ENCODE measurements around the gene STXBP1.

The STXBP1 gene

DNA sequence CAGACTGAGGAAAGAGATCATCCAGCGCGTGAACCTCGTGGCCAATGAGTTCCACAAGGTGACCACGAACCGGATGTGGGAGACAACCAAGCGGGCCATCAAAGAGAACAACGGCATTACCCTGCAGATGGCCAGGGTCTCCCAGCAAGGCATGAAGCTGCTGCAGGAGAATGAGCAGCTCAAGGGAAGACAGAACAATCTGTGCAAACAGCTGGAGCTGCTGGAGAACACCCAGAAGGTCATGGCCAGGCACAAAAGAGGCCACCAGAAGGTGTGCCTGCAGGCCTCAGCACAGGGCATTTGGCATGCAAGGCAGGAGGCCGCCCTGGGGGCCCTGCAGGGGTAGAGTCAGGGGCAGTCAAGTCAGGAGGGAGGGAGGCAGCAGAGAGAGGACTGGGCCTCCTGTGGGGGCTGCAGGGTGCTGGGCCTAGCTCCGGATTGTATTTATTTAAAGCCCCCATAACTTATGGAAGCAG is 99.2 kb downstream of the STXBP1 start:
- no peak for DNase-seq (ENCODE audit: insufficient read length, low spot score)
- FAIRE-seq = no peak

DNA sequence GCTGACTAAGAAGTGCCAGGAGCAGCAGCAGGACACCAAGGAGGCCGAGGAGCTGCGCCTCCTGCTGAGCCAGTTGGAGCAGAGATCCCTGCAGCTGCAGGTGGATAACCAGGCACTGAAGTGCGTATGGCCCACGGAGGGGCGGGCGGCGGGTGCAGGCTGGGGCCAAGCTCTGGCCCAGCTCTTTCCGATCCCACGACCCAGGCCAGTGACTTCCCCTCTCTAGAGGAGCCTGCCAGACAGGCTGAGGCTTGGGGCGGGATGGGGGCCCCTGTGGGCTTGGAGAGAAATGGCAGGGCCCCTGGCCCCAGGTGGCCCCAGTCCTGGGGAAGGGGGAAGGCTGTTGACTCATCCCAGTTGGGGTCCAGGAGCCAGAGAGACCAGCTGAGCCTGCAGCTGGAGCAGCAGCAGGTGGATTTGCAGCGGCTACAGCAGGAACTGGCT is 99.8 kb downstream of the STXBP1 start:
- FAIRE-seq = no peak

DNA sequence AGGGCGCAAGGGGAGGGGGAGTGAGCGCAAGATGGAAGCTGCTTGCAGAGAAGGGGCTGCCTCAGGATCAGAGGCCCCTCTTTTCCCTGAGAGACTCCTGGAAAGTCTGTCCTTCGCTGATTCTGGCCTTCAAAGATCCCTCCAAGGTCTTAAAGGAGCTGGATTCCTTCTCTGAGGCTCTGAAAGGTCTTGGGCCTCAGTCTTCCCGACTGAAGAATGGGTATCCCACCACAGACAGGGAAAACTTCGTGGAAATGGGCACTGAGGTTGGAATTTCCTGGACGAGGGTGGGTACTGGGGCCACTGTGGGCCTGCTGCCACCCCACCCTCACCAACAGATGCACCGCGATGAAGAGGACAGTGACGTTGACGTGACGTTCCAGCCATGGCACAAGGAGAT is 100.3 kb downstream of the STXBP1 start:
- DNase-seq (ENCODE audit: insufficient read length, low spot score) (no peak), FAIRE-seq (no peak)

More for the DNA sequence above, 99.8 kb downstream of the STXBP1 start:
- DNase-seq (ENCODE audit: insufficient read length, low spot score) = no peak

DNA sequence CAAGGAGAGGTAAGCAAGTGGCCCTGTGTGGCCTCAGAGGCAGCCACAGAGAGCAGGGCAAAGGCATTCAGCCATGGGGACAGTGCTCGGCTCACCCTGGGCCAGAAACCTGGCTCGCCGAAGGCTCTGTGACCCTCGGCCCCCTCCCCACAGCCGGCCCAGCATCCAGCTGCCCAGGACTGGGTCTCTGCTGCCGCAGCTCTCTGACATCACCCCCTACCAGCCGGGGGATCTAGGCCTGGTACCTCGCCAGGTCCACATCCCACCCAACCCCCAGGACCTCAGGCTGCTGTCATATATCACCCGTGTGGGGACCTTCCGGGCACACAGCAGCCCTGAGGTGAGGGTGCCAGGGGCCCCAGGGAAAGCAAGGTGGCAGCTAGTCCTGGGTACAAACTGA is 100.8 kb downstream of the STXBP1 start:
- FAIRE-seq = no peak
- no peak for DNase-seq (ENCODE audit: insufficient read length, low spot score)

DNA sequence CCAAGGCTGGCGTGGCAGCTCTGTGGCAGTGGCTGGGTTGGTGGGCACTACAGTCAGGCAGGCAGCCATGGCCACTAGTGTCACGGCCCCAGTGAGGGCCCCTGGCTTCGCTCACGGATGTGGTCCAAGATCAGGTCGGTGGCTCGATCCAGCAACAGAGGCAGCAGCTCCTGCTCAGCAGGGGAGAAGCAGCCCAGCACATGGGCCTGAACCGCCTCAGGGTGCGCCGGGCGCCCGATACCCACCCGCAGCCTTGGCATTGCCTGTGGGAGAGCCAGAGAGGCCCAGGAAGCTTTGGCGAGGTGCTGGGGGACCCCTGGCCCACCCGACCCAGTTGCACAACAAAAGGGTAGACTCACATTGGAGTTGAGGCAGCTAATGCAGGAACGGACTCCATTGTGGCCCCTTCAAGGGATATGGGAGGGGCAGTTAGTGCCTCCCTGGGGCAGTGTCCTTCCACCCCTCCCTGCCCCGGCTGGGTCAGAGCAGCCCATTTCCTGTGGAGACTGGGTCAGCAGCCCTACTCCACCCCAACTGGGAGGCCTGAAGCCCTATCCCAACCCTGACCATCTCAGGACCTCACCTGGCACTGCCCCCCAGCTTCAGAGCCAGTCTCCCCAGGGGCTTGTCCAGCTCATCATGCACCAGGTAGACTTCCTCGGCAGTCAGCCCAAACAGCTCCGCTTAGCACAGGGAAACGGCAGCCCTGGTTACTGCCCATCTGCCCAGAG is 102.1 kb downstream of the STXBP1 start:
- DNase-seq (ENCODE audit: insufficient read length, low spot score) = no peak
- FAIRE-seq = no peak

DNA sequence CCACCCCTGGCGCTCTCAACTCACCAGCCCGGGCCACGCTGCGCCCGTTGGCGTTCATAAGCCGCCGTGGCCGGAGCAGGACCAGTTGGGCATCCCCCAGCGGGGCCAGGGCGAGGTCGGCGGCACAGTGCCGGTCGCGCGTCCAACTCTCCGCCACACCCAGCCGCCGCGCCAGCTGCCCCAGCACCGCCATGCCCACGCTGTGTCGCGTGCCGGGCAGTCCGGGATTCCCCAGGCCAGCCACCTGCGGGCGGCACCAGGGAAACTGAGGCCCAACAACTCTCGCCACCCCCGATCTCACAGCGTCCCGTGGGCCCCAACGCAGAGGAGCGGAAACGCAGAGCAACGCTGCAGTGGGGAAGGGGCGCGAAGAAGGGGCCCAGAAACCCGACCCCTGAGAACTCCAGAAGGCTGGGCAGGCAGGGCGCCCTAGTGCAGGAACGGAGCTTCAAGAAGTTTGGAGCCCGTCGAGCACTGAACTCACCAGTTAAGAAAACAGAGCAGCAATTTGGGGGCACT is 102.9 kb downstream of the STXBP1 start:
- no peak for FAIRE-seq
- DNase-seq (ENCODE audit: insufficient read length, low spot score) = no peak

DNA sequence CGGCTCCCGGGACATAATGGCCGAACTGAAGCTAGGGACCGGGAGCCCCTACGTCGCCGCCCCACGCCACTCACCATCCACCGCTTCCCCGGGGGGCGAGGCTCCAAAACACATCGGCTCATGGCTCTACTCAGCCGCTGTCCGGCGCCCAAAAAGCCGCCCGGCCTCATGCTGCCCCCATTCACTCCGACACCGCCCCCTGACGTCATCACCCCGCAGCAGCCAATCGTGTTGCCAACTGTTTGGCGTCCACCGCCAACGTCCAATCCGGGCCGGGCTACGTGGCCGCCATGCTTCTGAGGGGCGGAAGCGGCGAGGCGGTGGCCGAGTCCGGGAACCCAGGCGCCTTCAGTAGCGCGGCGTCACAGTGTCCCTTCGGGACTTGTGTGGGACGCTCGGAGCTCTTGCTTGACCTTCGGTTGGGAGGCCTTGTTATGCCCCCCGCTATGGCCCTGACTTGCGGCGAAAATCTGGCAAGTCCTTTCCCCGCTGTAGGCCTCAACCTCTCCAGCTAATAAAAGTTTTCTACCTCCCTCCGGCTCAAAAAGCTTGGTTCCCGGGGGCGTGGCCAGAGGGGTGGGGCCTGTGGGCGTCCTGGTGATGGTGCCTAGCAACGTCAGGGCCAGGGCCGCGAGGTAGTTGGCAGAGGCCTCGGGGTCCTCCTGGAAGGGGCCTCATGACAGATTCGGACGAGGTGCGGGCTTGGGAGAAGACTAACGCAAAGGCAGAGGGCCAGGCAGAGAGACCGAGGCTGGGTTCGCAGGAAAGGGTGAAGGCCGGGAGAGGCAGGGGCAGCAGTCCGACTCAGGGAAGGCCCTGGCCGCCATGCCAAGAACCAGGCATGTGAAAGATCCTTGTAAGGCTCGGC is 103.6 kb downstream of the STXBP1 start, which contains the start of the genes PTRH1 and TTC16:
Gene PTRH1 (minus strand): TSS at position 194 of the 868 bp plus-strand sequence. CDS start 24 bp downstream, at position 170.
Gene TTC16 (plus strand): TSS at position 610 of the 868 bp plus-strand sequence. CDS start 67 bp downstream, at position 677.
- FAIRE-seq (peak; percentile 98), DNase-seq (ENCODE audit: insufficient read length, low spot score) (peak; percentile 98)

DNA sequence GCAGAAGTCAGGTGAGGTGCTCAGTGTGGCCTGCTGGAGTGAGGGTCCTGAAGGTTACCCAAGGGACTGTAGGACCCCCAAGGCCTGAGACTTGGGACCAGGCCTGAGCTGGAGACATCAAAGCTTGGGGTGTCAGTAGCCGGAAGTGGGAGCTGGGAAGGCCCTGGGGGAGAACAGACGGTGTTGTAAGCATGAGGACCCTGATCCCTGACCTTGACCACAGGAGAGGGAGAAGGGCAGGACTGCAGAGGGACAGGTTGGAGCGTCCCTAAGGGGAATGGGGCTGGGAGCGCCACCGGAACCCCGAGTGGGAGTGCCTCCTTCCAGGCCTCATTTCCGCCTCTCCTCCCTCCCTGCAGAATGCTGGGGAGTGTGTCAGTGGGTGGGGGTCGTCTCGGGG is 104.3 kb downstream of the STXBP1 start:
- DNase-seq (ENCODE audit: insufficient read length, low spot score) = no peak
- no peak for FAIRE-seq

DNA sequence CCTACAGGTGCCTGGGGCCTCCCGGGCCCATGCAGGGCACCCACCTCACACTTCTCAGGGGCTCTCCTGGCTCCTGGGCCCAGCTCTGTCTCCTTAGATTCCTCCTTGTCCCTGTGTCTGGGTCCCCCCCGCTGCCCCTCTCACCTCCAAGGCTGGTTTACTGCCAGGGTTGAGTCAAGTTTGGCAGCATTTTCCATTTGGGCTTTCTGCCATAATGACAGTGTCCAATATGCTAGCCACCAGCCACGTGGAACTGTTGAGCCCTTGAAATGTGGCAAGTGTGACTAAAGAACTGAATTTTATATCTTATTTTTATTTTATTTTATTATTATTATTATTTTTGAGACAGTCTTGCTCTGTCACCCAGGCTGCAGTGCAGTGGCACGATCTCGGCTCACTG is 105.7 kb downstream of the STXBP1 start:
- FAIRE-seq (no peak), DNase-seq (ENCODE audit: insufficient read length, low spot score) (no peak)

DNA sequence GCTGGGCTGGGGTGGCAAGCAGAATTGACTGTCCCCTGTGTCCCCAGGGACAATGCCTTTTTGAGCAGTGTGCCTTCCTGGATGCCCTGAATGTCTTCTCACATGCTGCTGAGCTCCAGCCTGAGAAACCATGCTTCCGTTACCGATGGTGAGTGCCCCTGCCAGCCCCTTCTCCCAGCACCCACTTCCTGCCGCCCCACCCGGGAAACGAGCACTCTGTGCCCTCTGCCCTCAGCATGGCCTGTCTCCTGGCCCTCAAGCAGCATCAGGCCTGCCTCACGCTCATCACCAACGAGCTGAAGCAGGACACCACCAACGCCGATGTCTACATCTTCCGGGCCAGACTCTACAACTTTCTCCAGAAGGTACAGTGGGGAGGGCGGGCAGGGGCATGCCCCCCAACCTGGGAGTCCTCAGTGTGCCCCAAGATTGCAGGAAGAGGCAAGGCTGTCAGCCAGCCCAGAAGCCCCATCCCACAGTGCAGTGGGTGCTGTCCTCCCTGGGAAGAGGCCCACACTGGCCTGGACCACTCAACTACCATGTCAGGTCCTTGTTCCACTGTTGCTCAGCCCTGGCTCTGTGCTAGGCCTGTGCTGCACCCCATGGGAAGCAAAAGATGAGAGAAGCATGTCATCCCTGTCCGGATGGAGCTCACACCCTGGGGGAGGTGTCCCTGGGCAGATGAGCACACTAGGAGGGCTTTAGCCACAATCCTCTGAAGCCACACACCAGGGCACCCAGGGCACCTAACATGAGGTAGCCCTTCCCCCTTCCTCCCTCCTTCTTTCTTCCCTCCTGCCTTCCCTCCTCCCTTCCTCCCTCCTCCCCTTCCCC is 108.2 kb downstream of the STXBP1 start:
- DNase-seq (ENCODE audit: insufficient read length, low spot score) = no peak
- FAIRE-seq = no peak

DNA sequence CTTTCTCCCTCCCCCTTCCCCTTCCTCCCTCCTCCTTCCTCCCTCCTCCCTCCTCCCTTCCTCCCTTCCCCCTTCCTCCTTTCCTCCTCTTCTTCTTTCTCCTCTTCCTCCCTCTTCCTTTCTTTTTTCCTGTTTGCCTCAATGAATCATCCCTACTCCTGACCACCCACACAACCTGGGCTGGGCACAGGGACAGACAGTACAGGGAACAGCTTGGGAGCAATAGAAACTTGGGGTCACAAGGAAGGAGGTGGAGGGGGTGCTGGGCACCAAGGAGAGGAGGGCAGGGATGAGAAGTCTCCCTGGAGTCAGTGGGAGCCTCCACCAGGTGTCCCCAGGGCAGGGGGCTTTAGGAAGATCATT is 108.8 kb downstream of the STXBP1 start:
- FAIRE-seq (no peak), DNase-seq (ENCODE audit: insufficient read length, low spot score) (no peak)

DNA sequence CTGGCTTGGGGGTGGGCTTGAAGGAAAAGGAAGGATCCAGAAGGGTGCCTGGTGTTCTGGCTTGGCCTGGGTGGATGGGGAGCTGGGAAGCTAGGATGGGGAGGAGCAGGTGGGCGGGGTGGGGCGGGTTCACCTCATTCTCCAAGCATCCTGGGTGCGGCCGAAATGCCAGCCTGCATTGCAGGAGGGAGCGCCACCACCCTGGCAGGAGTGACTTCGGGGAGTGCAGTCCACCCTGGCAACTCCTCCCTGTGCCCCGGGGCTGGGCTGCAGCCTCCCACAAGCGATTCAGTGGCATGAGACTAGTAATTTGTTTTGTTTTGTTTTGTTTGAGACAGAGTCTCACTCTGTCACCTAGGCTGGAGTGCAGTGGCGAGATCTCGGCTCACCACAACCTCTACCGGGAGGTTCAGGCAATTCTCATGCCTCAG is 109.3 kb downstream of the STXBP1 start:
- FAIRE-seq = no peak
- no peak for DNase-seq (ENCODE audit: insufficient read length, low spot score)

DNA sequence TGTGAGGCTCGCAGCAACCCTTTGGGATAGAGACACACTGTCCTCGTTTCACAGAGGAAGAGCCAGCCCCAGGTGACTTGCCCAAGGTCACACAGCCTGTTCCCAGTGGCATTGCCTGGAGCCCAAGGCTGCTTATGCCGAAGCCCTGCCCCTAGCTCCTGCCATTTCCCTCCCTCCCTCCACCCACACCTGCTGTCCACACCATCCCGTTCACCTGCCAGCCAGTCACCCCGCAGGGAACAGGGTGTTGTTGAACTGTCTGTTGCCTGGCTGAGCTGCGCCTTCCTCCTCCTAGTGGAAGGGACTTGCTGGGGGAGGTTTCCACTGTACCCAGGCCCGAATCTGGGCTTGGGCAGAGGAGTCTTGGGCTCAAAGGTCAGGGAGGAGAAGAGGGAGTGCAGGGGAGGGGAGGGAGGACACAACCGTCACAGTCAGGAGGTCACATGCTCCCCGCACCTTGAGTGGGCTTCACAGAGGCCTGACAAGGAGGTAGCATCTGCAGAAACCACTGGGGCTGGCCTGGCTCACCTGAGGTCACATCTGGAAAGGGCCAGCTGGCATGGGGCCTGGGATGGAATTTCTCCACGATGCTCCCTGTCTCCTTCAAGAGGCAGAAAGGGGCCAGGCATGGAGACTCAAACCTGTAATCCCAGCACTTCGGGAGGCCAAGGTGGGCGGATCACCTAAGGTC is 110.1 kb downstream of the STXBP1 start:
- FAIRE-seq (no peak), DNase-seq (ENCODE audit: insufficient read length, low spot score) (no peak)

DNA sequence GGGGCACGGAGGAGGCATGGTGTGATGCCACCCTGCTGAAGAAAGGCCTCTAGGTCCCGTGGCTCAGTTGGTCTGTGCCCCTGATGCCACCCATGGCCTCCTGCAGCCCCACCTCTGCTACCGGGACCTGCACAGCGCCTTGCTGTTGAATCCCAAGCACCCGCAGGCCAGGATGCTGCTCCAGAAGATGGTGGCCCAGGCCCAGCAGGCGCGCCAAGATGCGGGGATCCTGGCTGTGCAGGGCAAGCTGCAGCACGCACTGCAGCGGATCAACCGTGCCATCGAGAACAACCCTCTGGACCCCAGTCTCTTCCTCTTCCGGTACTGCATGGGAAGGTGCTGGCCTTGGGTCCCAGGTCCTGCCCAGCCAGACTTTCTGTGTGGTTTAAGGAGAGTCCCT is 110.9 kb downstream of the STXBP1 start:
- no peak for FAIRE-seq
- DNase-seq (ENCODE audit: insufficient read length, low spot score) = no peak

DNA sequence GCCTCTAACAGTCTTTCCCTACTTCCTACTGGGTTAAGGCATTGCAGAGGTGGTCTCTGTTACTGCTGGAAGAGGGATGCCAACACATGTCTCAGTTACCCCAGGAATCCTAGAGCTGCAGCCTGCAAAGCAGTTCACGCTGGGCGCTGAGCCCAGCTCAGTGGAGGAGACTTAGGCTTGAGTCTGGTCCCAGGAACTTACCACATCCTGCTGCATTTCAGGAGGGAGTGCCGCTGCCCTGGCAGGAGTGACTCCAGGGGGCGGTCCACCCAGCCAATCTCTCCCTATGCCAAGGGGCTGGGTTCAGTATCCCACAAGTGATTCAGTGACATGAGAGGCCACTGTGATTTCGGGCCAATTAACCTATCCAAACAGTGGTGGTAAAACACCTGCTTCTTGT is 111.4 kb downstream of the STXBP1 start:
- FAIRE-seq = no peak
- no peak for DNase-seq (ENCODE audit: insufficient read length, low spot score)

DNA sequence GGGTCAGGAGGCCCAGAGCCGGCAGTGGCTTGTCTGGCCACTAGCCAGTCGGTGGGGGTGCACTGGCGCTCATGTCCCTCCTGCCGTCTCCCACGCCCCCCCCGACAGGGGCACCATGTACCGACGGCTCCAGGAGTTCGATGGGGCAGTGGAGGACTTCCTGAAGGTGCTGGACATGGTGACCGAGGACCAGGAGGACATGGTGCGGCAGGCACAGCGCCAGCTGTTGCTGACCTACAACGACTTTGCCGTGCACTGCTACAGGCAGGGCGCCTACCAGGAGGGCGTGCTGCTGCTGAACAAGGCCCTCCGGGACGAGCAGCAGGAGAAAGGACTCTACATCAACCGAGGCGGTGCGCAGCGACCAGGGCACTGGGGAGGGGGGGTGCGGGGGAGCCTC is 111.9 kb downstream of the STXBP1 start:
- DNase-seq (ENCODE audit: insufficient read length, low spot score) (no peak), FAIRE-seq (no peak)

DNA sequence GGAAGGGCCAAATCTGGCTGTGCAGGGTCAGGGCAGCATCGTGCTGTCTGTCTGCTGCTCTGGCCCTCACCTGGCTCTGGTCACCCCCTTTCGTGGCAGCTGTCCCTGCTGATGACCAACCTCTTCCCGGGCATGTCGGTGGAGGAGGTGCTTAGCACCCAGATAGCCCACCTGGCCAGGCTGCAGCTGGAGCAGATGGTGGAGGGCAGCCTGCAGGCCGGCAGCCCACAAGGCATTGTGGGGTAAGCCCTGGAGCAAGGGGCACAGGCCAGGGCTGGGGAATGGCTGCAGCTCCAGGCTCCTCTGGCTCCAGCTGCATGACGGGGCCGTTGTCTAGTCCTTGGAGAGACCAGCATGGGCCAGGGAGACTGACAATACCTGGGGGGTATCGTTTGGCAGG is 114.8 kb downstream of the STXBP1 start:
- no peak for FAIRE-seq
- DNase-seq (ENCODE audit: insufficient read length, low spot score) = no peak

DNA sequence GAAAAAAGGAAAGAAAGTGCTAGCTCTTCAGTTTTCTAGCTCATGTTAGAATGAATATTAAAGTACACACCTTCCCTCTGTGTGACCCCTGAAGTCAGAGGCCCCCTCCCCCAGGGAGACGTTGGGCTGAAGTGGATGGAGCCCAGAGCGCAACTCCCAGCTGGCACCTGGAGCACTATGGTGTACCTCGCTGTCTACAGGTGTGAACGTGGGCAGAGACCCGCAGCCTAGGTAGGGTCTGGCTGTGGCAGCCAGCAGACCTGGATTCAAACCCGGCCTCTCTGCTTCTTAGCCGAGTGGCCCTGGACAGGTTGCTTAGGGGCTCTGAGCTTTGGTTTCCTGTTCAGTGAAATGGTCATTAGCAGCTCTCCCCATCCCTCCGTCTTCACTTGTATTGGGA is 116.7 kb downstream of the STXBP1 start:
- FAIRE-seq (no peak), DNase-seq (ENCODE audit: insufficient read length, low spot score) (no peak)

DNA sequence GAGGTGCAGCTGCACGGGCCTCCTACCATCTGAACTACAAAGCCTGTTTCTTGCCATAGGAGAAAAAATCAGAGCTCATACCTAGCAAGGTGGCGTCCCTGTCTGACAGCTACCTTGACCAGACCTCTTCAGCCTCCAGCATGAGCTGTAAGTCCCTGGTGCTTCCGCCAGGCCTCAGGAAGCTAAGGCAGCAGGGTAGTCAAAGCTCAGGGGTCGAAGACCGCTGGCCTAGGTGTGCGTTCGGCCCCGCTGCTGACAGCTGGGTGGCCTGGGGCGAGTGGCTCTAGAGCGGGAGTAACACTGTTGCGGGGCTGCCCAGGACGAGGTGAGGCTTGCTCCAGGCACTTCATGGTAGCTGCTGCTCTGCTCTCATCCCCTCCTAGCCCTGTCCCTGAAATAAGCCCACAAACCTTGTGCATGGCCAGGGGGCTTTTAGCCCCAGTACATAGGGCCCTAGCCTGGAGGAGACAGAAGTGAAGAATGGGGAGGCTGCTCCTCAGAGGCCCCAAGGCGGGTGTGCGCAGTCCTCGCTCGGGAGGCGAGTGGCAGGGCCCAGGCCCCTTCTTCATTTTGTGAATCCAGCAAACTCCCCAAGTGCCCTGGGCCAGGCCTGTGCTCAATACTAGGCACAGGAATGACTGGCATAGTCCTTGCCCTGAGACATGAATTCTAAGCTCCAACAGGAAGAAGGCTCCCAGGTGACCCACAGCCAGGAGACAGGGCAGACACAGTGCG is 117.6 kb downstream of the STXBP1 start:
- DNase-seq (ENCODE audit: insufficient read length, low spot score) (no peak), FAIRE-seq (no peak)
